ENCODE results near the gene DLG2. TPM values are rescaled to one million over a fixed set of nuclear protein-coding genes. Genes with fewer than 3 reads are reported as not detected.

Gene DLG2
- total and polyA plus RNA-seq, 9 of the 15 experiments (the other 6 are each of a cell fraction or from before 2014, with no cell fraction given): 0.52 to 1.6 (median 0.95) TPM

- no TSS peak for BruUV-seq (replicated peaks)
- WGBS (ENCODE audit: insufficient coverage, low coverage, missing lambda C conversion rate): 0% methylated on average over 1 of the region's 1 CpG
- TF ChIP-seq MLLT1 (IDR thresholded peaks at IDR 0.05): no peak
- no peak for TF ChIP-seq ZSCAN29 (IDR thresholded peaks at IDR 0.05)
- TF ChIP-seq ZNF124 (CRISPR knock-in tag; IDR thresholded peaks at IDR 0.05): no peak
- no peak for TF ChIP-seq HSF4 (CRISPR knock-in tag; IDR thresholded peaks at IDR 0.05; ENCODE audit: borderline replicate concordance)
- no peak for TF ChIP-seq IRF9 (tag; IDR thresholded peaks at IDR 0.05)
- TF ChIP-seq HES1 (IDR thresholded peaks at IDR 0.05; ENCODE audit: low read depth): no peak
- no peaks in the 10 kb centered on the region for H4K20me1 ChIP-seq (replicated peaks; ENCODE audit: control insufficient read depth, insufficient read depth, low read length)
- FAIRE-seq (no peak), ATAC-seq (no peak), DNase-seq (ENCODE audit: extremely low read depth in 1 of 4, low spot score in 3 of 4) (no peak)
- ChIA-PET POLR2A (no interaction called here), CTCF (ENCODE audit: low intra/inter-chr PET ratio) (no interaction called here)
- no peaks in the 10 kb centered on the region for H3K4me1 ChIP-seq (replicated peaks in 1 of 2; ENCODE audit: control insufficient read depth in 2 of 2, insufficient read depth in 2 of 2, low read length in 2 of 2)
- no peaks in the 10 kb centered on the region for H3K9me1 ChIP-seq (ENCODE audit: control insufficient read depth, insufficient read depth, low read length)
- no peaks in the 10 kb centered on the region for H3K79me2 ChIP-seq (ENCODE audit: control insufficient read depth, insufficient read depth, low read length)
- H3K27ac ChIP-seq (ENCODE audit: extremely low read depth, low read depth, low read length): no peak overlapping the region
- no peak overlapping the region for H2AFZ ChIP-seq (ENCODE audit: low read depth, low read length)
- H3K4me3 ChIP-seq: no peak overlapping the region
- in situ Hi-C loops (cut with MboI): no loop called here
- H3K4me2 ChIP-seq (ENCODE audit: insufficient read depth, low read length): no peak overlapping the region
- H3K36me3 ChIP-seq (ENCODE audit: control insufficient read depth, insufficient read depth, low read length): no peaks in the 10 kb centered on the region
- no peaks in the 10 kb centered on the region for H3K27me3 ChIP-seq (ENCODE audit: control insufficient read depth in 2 of 2, insufficient read depth in 2 of 2, low read length in 2 of 2)
- no peak overlapping the region for H3K9ac ChIP-seq (ENCODE audit: insufficient read depth in 1 of 2, low read depth in 2 of 2, low read length in 2 of 2)
- intact Hi-C loops (cut with micrococcal nuclease): no loop called here
- no peaks in the 10 kb centered on the region for H3K9me3 ChIP-seq (replicated peaks; ENCODE audit: control insufficient read depth, insufficient read depth, low read depth, low read length)
Measured at GRCh38 chr11:83408946-83409345, 2218.2 kb downstream of the DLG2 start.

Small RNA genes within 50 kb of the gene (small RNA-seq; reads per million reads assigned to genes)
- gene RF02112 (not detected), gene RF02113 (not detected), gene RNU6-1292P (not detected)

Other genes starting within 250 kb of the DLG2 start
- 85.5 and 88.0 TPM in 2 replicates for gene TMEM126B, start 1.2 kb upstream of the DLG2 start, total RNA-seq (2014; rRNA removed)
- gene TMEM126B, start 1.2 kb upstream of the DLG2 start, total RNA-seq (2014; rRNA removed; fragmentation: Illumina TruSeq; extraction: Trizol): 165 and 177 TPM in 2 replicates
- 161 and 163 TPM in 2 replicates for gene TMEM126B, start 1.2 kb upstream of the DLG2 start, total RNA-seq (2015; rRNA removed; fragmentation: Illumina TruSeq; extraction: Trizol)
- 86.4 and 95.7 TPM in 2 replicates for gene TMEM126B, start 1.2 kb upstream of the DLG2 start, total RNA-seq (2021)
- 120 and 178 TPM in 2 replicates for gene TMEM126B, start 1.2 kb upstream of the DLG2 start, polyA plus RNA-seq (2011; rRNA removed)
- 130 and 143 TPM in 2 replicates for gene TMEM126B, start 1.2 kb upstream of the DLG2 start, polyA plus RNA-seq (2014; fragmentation: Illumina TruSeq; extraction: Trizol)
- 100 to 1,000 TPM; 209 to 226 TPM for gene TMEM126B, start 1.2 kb upstream of the DLG2 start, polyA plus RNA-seq (2014; fragmentation: Nextera tagmentation; extraction: Ambion mirVana)
- gene TMEM126B, start 1.2 kb upstream of the DLG2 start, polyA plus RNA-seq (2014; rRNA removed): 161 and 164 TPM in 2 replicates
- gene TMEM126A, start 20.6 kb upstream of the DLG2 start, total RNA-seq (2014; rRNA removed): 19.3 and 22.9 TPM in 2 replicates
- 67.5 and 69.3 TPM in 2 replicates for gene TMEM126A, start 20.6 kb upstream of the DLG2 start, total RNA-seq (2014; rRNA removed; fragmentation: Illumina TruSeq; extraction: Trizol)
- gene TMEM126A, start 20.6 kb upstream of the DLG2 start, total RNA-seq (2015; rRNA removed; fragmentation: Illumina TruSeq; extraction: Trizol): 52.0 and 56.3 TPM in 2 replicates
- gene TMEM126A, start 20.6 kb upstream of the DLG2 start, total RNA-seq (2021): 37.3 and 41.5 TPM in 2 replicates
- gene TMEM126A, start 20.6 kb upstream of the DLG2 start, polyA plus RNA-seq (2011; rRNA removed): 72.2 and 105 TPM in 2 replicates
- gene TMEM126A, start 20.6 kb upstream of the DLG2 start, polyA plus RNA-seq (2014; fragmentation: Illumina TruSeq; extraction: Trizol): 45.1 and 48.1 TPM in 2 replicates
- 100 to 1,000 TPM; 148 to 154 TPM for gene TMEM126A, start 20.6 kb upstream of the DLG2 start, polyA plus RNA-seq (2014; fragmentation: Nextera tagmentation; extraction: Ambion mirVana)
- gene TMEM126A, start 20.6 kb upstream of the DLG2 start, polyA plus RNA-seq (2014; rRNA removed): 44.3 and 56.9 TPM in 2 replicates
- gene CREBZF, start 37.8 kb upstream of the DLG2 start, total RNA-seq (2014; rRNA removed): 50.2 and 62.1 TPM in 2 replicates
- gene CREBZF, start 37.8 kb upstream of the DLG2 start, total RNA-seq (2014; rRNA removed; fragmentation: Illumina TruSeq; extraction: Trizol): 38.1 and 38.9 TPM in 2 replicates
- 44.8 TPM in 2 replicates for gene CREBZF, start 37.8 kb upstream of the DLG2 start, total RNA-seq (2015; rRNA removed; fragmentation: Illumina TruSeq; extraction: Trizol)
- 40.5 and 41.0 TPM in 2 replicates for gene CREBZF, start 37.8 kb upstream of the DLG2 start, total RNA-seq (2021)
- gene CREBZF, start 37.8 kb upstream of the DLG2 start, polyA plus RNA-seq (2011; rRNA removed): 56.7 and 61.0 TPM in 2 replicates
- gene CREBZF, start 37.8 kb upstream of the DLG2 start, polyA plus RNA-seq (2014; fragmentation: Illumina TruSeq; extraction: Trizol): 29.4 and 33.8 TPM in 2 replicates
- gene CREBZF, start 37.8 kb upstream of the DLG2 start, polyA plus RNA-seq (2014; fragmentation: Nextera tagmentation; extraction: Ambion mirVana): 1 to 10 TPM; 7.2 to 7.4 TPM
- gene CREBZF, start 37.8 kb upstream of the DLG2 start, polyA plus RNA-seq (2014; rRNA removed): 69.2 and 70.2 TPM in 2 replicates
- 0.09 and 0.12 TPM in 2 replicates for gene CCDC89, start 58.9 kb upstream of the DLG2 start, total RNA-seq (2014; rRNA removed)
- gene CCDC89, start 58.9 kb upstream of the DLG2 start, total RNA-seq (2014; rRNA removed; fragmentation: Illumina TruSeq; extraction: Trizol): not detected in 2 replicates
- gene CCDC89, start 58.9 kb upstream of the DLG2 start, total RNA-seq (2015; rRNA removed; fragmentation: Illumina TruSeq; extraction: Trizol): not detected in 2 replicates
- gene CCDC89, start 58.9 kb upstream of the DLG2 start, total RNA-seq (2021): not detected in 2 replicates
- gene CCDC89, start 58.9 kb upstream of the DLG2 start, polyA plus RNA-seq (2011; rRNA removed): not detected in 2 replicates
- gene CCDC89, start 58.9 kb upstream of the DLG2 start, polyA plus RNA-seq (2014; fragmentation: Illumina TruSeq; extraction: Trizol): not detected in 2 replicates
- not detected for gene CCDC89, start 58.9 kb upstream of the DLG2 start, polyA plus RNA-seq (2014; fragmentation: Nextera tagmentation; extraction: Ambion mirVana)
- 0.07 TPM in 1 of 2 replicates, not detected in the other for gene CCDC89, start 58.9 kb upstream of the DLG2 start, polyA plus RNA-seq (2014; rRNA removed)
- gene SYTL2, start 183.8 kb upstream of the DLG2 start, total RNA-seq (2014; rRNA removed): 0.05 and 0.33 TPM in 2 replicates
- gene SYTL2, start 183.8 kb upstream of the DLG2 start, total RNA-seq (2014; rRNA removed; fragmentation: Illumina TruSeq; extraction: Trizol): 0.26 and 0.55 TPM in 2 replicates
- gene SYTL2, start 183.8 kb upstream of the DLG2 start, total RNA-seq (2015; rRNA removed; fragmentation: Illumina TruSeq; extraction: Trizol): 0.30 and 0.43 TPM in 2 replicates
- gene SYTL2, start 183.8 kb upstream of the DLG2 start, total RNA-seq (2021): 0.35 and 0.36 TPM in 2 replicates
- 0.38 and 0.57 TPM in 2 replicates for gene SYTL2, start 183.8 kb upstream of the DLG2 start, polyA plus RNA-seq (2011; rRNA removed)
- 0.17 and 0.42 TPM in 2 replicates for gene SYTL2, start 183.8 kb upstream of the DLG2 start, polyA plus RNA-seq (2014; fragmentation: Illumina TruSeq; extraction: Trizol)
- gene SYTL2, start 183.8 kb upstream of the DLG2 start, polyA plus RNA-seq (2014; fragmentation: Nextera tagmentation; extraction: Ambion mirVana): under 1 TPM; 0.06 to 0.07 TPM
- gene SYTL2, start 183.8 kb upstream of the DLG2 start, polyA plus RNA-seq (2014; rRNA removed): 0.13 and 0.19 TPM in 2 replicates
- not detected in 2 replicates for gene CCDC83, start 228.0 kb upstream of the DLG2 start, total RNA-seq (2014; rRNA removed)
- not detected in 2 replicates for gene CCDC83, start 228.0 kb upstream of the DLG2 start, total RNA-seq (2014; rRNA removed; fragmentation: Illumina TruSeq; extraction: Trizol)
- gene CCDC83, start 228.0 kb upstream of the DLG2 start, total RNA-seq (2015; rRNA removed; fragmentation: Illumina TruSeq; extraction: Trizol): not detected in 2 replicates
- gene CCDC83, start 228.0 kb upstream of the DLG2 start, total RNA-seq (2021): not detected in 2 replicates
- gene CCDC83, start 228.0 kb upstream of the DLG2 start, polyA plus RNA-seq (2011; rRNA removed): not detected in 2 replicates
- not detected in 2 replicates for gene CCDC83, start 228.0 kb upstream of the DLG2 start, polyA plus RNA-seq (2014; fragmentation: Illumina TruSeq; extraction: Trizol)
- not detected for gene CCDC83, start 228.0 kb upstream of the DLG2 start, polyA plus RNA-seq (2014; fragmentation: Nextera tagmentation; extraction: Ambion mirVana)
- gene CCDC83, start 228.0 kb upstream of the DLG2 start, polyA plus RNA-seq (2014; rRNA removed): not detected in 2 replicates

Measured in K562 (cell line).